ENCODE data around the gene MRPS11. TPM values are rescaled to one million over a fixed set of nuclear protein-coding genes. Genes with fewer than 3 reads are reported as not detected.
A peak's percentile ranks its signal among the peaks of the same experiment; 100 is the strongest.

The MRPS11 gene
- 66.6 and 75.6 TPM in 2 replicates for total RNA-seq (2022)
- Bru-seq, nascent RNA, result percentile 79 among the genes with signal in this experiment
- BruChase-seq, experiment 1, labeled RNA remaining after a 6-hour chase, result percentile 84 among the genes with signal in this experiment
- BruChase-seq, experiment 2, labeled RNA remaining after a 2-hour chase, result percentile 88 among the genes with signal in this experiment
- long read RNA-seq, transcript MRPS11-201 (6 exons, 3,644 nt), result major isoform, 83 of 122 reads
- long read RNA-seq, partial matches to known transcripts, result 3 of 122 reads
- long read RNA-seq, other reads (novel, unspliced or antisense), result 31 of 122 reads

GRCh38 chr15:88467073-88467934 is at the start of gene MRPS11, which contains the start of gene MRPL46:
TSS of gene MRPS11 (plus strand) at chr15:88467708. CDS start at chr15:88467718, 10 bp downstream.
TSS of gene MRPL46 (minus strand) at chr15:88467388. CDS start at chr15:88467377, 11 bp downstream.
- BruUV-seq (replicated peaks), result no TSS peak
- Mint-ChIP-seq H3K27ac (ENCODE audit: unreplicated experiment) (peak within 1 kb of the TSS; percentile 93), H3K27me3 (ENCODE audit: unreplicated experiment) (no peaks in the 10 kb centered on the region), H3K4me1 (ENCODE audit: low read depth, unreplicated experiment) (peaks cover 12% of the 10 kb centered on the region), H3K9me3 (ENCODE audit: low read depth, unreplicated experiment) (no peaks in the 10 kb centered on the region), H3K36me3 (ENCODE audit: insufficient read depth, unreplicated experiment) (peaks cover 30% of the 10 kb centered on the region), H3K4me3 (ENCODE audit: low read depth, unreplicated experiment) (peak within 1 kb of the TSS; percentile 86)
- CTCF ChIA-PET, result interaction anchor here (1.0 to 1.9 kb wide), 4 partner anchors 10 to 157 kb away, joined by 3 to 10 read pairs (median 4); no protein-coding TSS in a partner anchor
- intact Hi-C loops (cut with micrococcal nuclease; ENCODE audit: unreplicated experiment), result loop anchor here (2.0 kb wide), 1 partner anchor 147 kb away; no protein-coding TSS in a partner anchor
- TF ChIP-seq, protein P1, sequence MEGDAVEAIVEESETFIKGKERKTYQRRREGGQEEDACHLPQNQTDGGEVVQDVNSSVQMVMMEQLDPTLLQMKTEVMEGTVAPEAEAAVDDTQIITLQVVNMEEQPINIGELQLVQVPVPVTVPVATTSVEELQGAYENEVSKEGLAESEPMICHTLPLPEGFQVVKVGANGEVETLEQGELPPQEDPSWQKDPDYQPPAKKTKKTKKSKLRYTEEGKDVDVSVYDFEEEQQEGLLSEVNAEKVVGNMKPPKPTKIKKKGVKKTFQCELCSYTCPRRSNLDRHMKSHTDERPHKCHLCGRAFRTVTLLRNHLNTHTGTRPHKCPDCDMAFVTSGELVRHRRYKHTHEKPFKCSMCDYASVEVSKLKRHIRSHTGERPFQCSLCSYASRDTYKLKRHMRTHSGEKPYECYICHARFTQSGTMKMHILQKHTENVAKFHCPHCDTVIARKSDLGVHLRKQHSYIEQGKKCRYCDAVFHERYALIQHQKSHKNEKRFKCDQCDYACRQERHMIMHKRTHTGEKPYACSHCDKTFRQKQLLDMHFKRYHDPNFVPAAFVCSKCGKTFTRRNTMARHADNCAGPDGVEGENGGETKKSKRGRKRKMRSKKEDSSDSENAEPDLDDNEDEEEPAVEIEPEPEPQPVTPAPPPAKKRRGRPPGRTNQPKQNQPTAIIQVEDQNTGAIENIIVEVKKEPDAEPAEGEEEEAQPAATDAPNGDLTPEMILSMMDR (IDR thresholded peaks at IDR 0.05; ENCODE audit: unreplicated experiment), result no peak
- peak; percentile 93 for DNase-seq

GRCh38 chr15:88419830-88420229 is 47.7 kb upstream of the MRPS11 start:
- CTCF ChIA-PET, result interaction anchor here (1.0 kb wide), 1 partner anchor 8 kb away, joined by 3 read pairs; no protein-coding TSS in a partner anchor
- H3K27ac Mint-ChIP-seq (ENCODE audit: unreplicated experiment), result no peak overlapping the region
- no peaks in the 10 kb centered on the region for H3K9me3 Mint-ChIP-seq (ENCODE audit: low read depth, unreplicated experiment)
- TF ChIP-seq, protein P1 (IDR thresholded peaks at IDR 0.05; ENCODE audit: unreplicated experiment), result no peak
- intact Hi-C loops (cut with micrococcal nuclease; ENCODE audit: unreplicated experiment), result no loop called here
- no peak overlapping the region for H3K4me3 Mint-ChIP-seq (ENCODE audit: low read depth, unreplicated experiment)
- no peak for DNase-seq
- H3K4me1 Mint-ChIP-seq (ENCODE audit: low read depth, unreplicated experiment), result no peaks in the 10 kb centered on the region
- no peaks in the 10 kb centered on the region for H3K36me3 Mint-ChIP-seq (ENCODE audit: insufficient read depth, unreplicated experiment)
- H3K27me3 Mint-ChIP-seq (ENCODE audit: unreplicated experiment), result peaks cover 34% of the 10 kb centered on the region
- BruUV-seq (replicated peaks), result no TSS peak

DNA sequence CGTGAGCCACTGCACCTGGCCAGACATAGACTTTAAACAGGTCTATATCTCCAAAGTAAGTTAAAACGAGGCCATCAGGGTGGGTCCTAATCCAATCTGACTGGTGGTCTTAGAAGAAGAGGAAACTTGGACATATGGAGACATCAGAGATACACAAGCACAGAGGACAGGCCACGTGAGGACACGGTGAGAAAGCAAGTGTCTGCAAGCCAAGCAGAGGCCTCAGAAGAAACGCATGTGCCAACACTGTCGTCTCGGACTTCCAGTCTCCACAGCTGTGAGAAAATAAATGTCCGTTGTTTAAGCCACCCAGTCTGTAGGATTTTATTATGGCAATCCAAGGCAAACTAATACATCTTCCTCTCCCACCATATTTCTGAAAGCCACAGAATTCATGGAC is 44.2 kb upstream of the MRPS11 start:
- no TSS peak for BruUV-seq (replicated peaks)
- Mint-ChIP-seq H3K9me3 (ENCODE audit: low read depth, unreplicated experiment) (no peaks in the 10 kb centered on the region), H3K4me1 (ENCODE audit: low read depth, unreplicated experiment) (no peaks in the 10 kb centered on the region), H3K4me3 (ENCODE audit: low read depth, unreplicated experiment) (no peak overlapping the region), H3K27me3 (ENCODE audit: unreplicated experiment) (peaks cover 42% of the 10 kb centered on the region), H3K27ac (ENCODE audit: unreplicated experiment) (no peak overlapping the region), H3K36me3 (ENCODE audit: insufficient read depth, unreplicated experiment) (no peaks in the 10 kb centered on the region)
- TF ChIP-seq, protein P1 (IDR thresholded peaks at IDR 0.05; ENCODE audit: unreplicated experiment), result no peak
- intact Hi-C loops (cut with micrococcal nuclease; ENCODE audit: unreplicated experiment), result no loop called here
- DNase-seq, result no peak
- CTCF ChIA-PET, result interaction anchor here (0.7 kb wide), 1 partner anchor 86 kb away, joined by 9 read pairs; no protein-coding TSS in a partner anchor

- CTCF ChIA-PET, result no interaction called here
- TF ChIP-seq, protein P1 (IDR thresholded peaks at IDR 0.05; ENCODE audit: unreplicated experiment), result no peak
- no peaks in the 10 kb centered on the region for H3K4me1 Mint-ChIP-seq (ENCODE audit: low read depth, unreplicated experiment)
- BruUV-seq (replicated peaks), result no TSS peak
- DNase-seq, result no peak
- intact Hi-C loops (cut with micrococcal nuclease; ENCODE audit: unreplicated experiment), result no loop called here
- no peaks in the 10 kb centered on the region for H3K9me3 Mint-ChIP-seq (ENCODE audit: low read depth, unreplicated experiment)
- H3K36me3 Mint-ChIP-seq (ENCODE audit: insufficient read depth, unreplicated experiment), result no peaks in the 10 kb centered on the region
- peaks cover 53% of the 10 kb centered on the region for H3K27me3 Mint-ChIP-seq (ENCODE audit: unreplicated experiment)
- H3K27ac Mint-ChIP-seq (ENCODE audit: unreplicated experiment), result no peak overlapping the region
- H3K4me3 Mint-ChIP-seq (ENCODE audit: low read depth, unreplicated experiment), result no peak overlapping the region
Observed at GRCh38 chr15:88426304-88426703, 41.2 kb upstream of the MRPS11 start.
